HepG2 (cell line): ENCODE results near the gene MFAP4. TPM values are rescaled to one million over a fixed set of nuclear protein-coding genes. Genes with fewer than 3 reads are reported as not detected.

ENCODE experiments used
- ATAC-seq: fragments of 200-7000 bp; cut with Tn5 transposase; 3 replicates; pipeline ENCODE4 v1.9.1; 2020; ENCODE audit warnings: mild to moderate bottlenecking, moderate library complexity
- BruUV-seq: library from RNA; stranded (reverse); fragments of 400-500 nt; replicated peaks from 2 replicates; lab custom pipeline; 2021; lab: Mats Ljungman, UMichigan
- CTCF ChIA-PET: fragments of 300-600 bp; formaldehyde crosslinking; extraction: SDS; loops from one replicate; lab custom pipeline; 2021; ENCODE audit warnings: low total read pairs, inconsistent platforms, low intra/inter-chr PET ratio; lab: Yijun Ruan, JAX
- POLR2A ChIA-PET: fragments of 350-600 bp; sonication (Branson Sonifier 250); formaldehyde crosslinking; loops from one replicate; lab custom pipeline; 2020; ENCODE audit warnings: antibody characterized with exemption, inconsistent platforms; lab: Yijun Ruan, JAX
- DNase-seq: peaks from one replicate; pipeline ENCODE4 v3.0.0-alpha.2; 2015; ENCODE audit warnings: low spot score
- FAIRE-seq: peaks from 3 replicates; lab custom pipeline; 2011; peaks lifted over from hg19 to GRCh38; lab: Jason Lieb, UNC
- H2AFZ ChIP-seq: one replicate; pipeline ENCODE4 v1.6.1; 2011; ENCODE audit warnings: low read length, inconsistent platforms
- H3K27ac ChIP-seq: fragments of 300-600 bp; 3 replicates; pipeline ENCODE4 v1.8.0; 2011; ENCODE audit warnings: mixed run types, mild to moderate bottlenecking, mixed read lengths, low read length, inconsistent platforms; ENCODE audit not compliant: insufficient read depth; ENCODE audit errors: extremely low read length
- H3K27me3 ChIP-seq, 2 experiments: fragments of 200-600 bp in 1 of 2; 2 replicates in 1 of 2; 3 replicates in 1 of 2; pipeline versions ENCODE4 v1.6.0 to v1.8.0; 2011; ENCODE audit warnings: low read length in 2 of 2, mild to moderate bottlenecking in 2 of 2, moderate library complexity in 2 of 2, inconsistent platforms in 1 of 2; ENCODE audit not compliant: insufficient read depth in 2 of 2, control insufficient read depth in 1 of 2
- H3K36me3 ChIP-seq, 2 experiments: fragments of 200-600 bp in 1 of 2; replicated peaks in 1 of 2; 2 replicates in 1 of 2; 3 replicates in 1 of 2; pipeline versions ENCODE4 v1.5.1 to v1.8.0; 2011; ENCODE audit warnings: low read length in 2 of 2, inconsistent platforms in 1 of 2; ENCODE audit not compliant: insufficient read depth in 2 of 2, control insufficient read depth in 1 of 2
- H3K4me1 ChIP-seq: 2 replicates; pipeline ENCODE4 v1.5.1; 2012; ENCODE audit warnings: low read length, inconsistent platforms; ENCODE audit not compliant: insufficient read depth
- H3K4me2 ChIP-seq: 2 replicates; pipeline ENCODE4 v1.6.0; 2011; ENCODE audit warnings: low read depth, low read length, inconsistent platforms
- H3K4me3 ChIP-seq, 3 experiments: fragments of 200-600 bp in 1 of 3; sonication (generic), shearing (Covaris generic) in 1 of 3; replicated peaks in 1 of 3; 2 replicates each; pipeline ENCODE4 v1.5.1; 2011 to 2016; ENCODE audit warnings: low read length in 3 of 3, inconsistent platforms in 2 of 3, low read depth in 2 of 3, mild to moderate bottlenecking in 2 of 3, control low read depth in 1 of 3, mixed read lengths in 1 of 3; ENCODE audit not compliant: insufficient read depth in 1 of 3
- H3K79me2 ChIP-seq: one replicate; pipeline ENCODE4 v1.6.1; 2011; ENCODE audit warnings: low read length, inconsistent platforms; ENCODE audit not compliant: insufficient read depth
- H3K9ac ChIP-seq: 2 replicates; pipeline ENCODE4 v1.6.0; 2011; ENCODE audit warnings: mild to moderate bottlenecking, low read depth, low read length, inconsistent platforms; ENCODE audit not compliant: insufficient read depth
- H3K9me3 ChIP-seq: 2 replicates; pipeline ENCODE4 v1.5.1; 2012; ENCODE audit warnings: mild to moderate bottlenecking, low read length
- H4K20me1 ChIP-seq: 2 replicates; pipeline ENCODE4 v1.6.0; 2011; ENCODE audit warnings: inconsistent platforms, mild to moderate bottlenecking, low read length, moderate library complexity; ENCODE audit not compliant: insufficient read depth
- GATA4 ChIP-seq: sonication (generic); IDR thresholded peaks from 2 replicates; pipeline ENCODE4 v1.6.1; 2016; ENCODE audit warnings: antibody characterized with exemption, low read depth, borderline replicate concordance
- NFE2L1 ChIP-seq: sonication (generic); formaldehyde crosslinking; IDR thresholded peaks from 2 replicates; pipeline ENCODE4 v1.4.0; 2020; ENCODE audit warnings: missing genetic modification reagents, mild to moderate bottlenecking, borderline replicate concordance
- NFRKB ChIP-seq: fragments of 450-650 bp; IDR thresholded peaks from 2 replicates; pipeline ENCODE4 v1.6.1; 2017
- ONECUT2 ChIP-seq: sonication (generic); formaldehyde crosslinking; IDR thresholded peaks from 2 replicates; pipeline ENCODE4 v1.4.0; 2020; ENCODE audit warnings: missing genetic modification reagents
- RFXANK ChIP-seq: IDR thresholded peaks from 2 replicates; pipeline ENCODE4 v1.6.1; 2016
- SMC3 ChIP-seq: IDR thresholded peaks from 2 replicates; pipeline ENCODE4 v1.6.1; 2011; ENCODE audit warnings: low read length, improper control_type of control experiment
- SMYD3 ChIP-seq: sonication (generic); formaldehyde crosslinking; IDR thresholded peaks from 2 replicates; pipeline ENCODE4 v1.8.1; 2023; ENCODE audit warnings: mild to moderate bottlenecking, missing genetic modification reagents
- ZFP82 ChIP-seq: sonication (generic); formaldehyde crosslinking; IDR thresholded peaks from 2 replicates; pipeline ENCODE4 v1.5.1; 2020; ENCODE audit warnings: mild to moderate bottlenecking, missing genetic modification reagents, borderline replicate concordance
- ZNF703 ChIP-seq: sonication (generic); formaldehyde crosslinking; IDR thresholded peaks from 2 replicates; pipeline ENCODE4 v1.5.1; 2020; ENCODE audit warnings: missing genetic modification reagents, mild to moderate bottlenecking, moderate library complexity, borderline replicate concordance
- WGBS: methylation state at CpG from one replicate; pipeline ENCODE4 v1.1.6; 2017; ENCODE audit warnings: low lambda C conversion rate; 5-methylcytosine and 5-hydroxymethylcytosine counted together
- in situ Hi-C: cut with HindIII; loops from 2 replicates; pipeline ENCODE4 v1.10.0; 2017; ENCODE audit warnings: low pct_unique_long_range_greater_than_20kb; ENCODE audit not compliant: extremely low pct_ligation_motif_present
- intact Hi-C: fragments of 100-400 bp; cut with micrococcal nuclease; formaldehyde crosslinking; loops from one replicate; pipeline ENCODE4 v1.10.0; 2022; ENCODE audit not compliant: unreplicated experiment
- polyA plus RNA-seq, 8 experiments: library from polyadenylated mRNA; depleted of rRNA in 3 of 8; stranded (reverse) in 7 of 8; unstranded in 1 of 8; fragments of >200 nt; fragmentation: Illumina TruSeq in 4 of 8; extraction: Trizol in 4 of 8; gene quantifications; 2 replicates each; pipeline versions ENCODE4 v1.2.1 to v1.2.3, GENCODE V29; 2011 to 2016; ENCODE audit warnings: low read depth in 4 of 8, missing spikeins in 1 of 8, mixed read lengths in 1 of 8; ENCODE audit not compliant: insufficient read depth in 1 of 8
- total RNA-seq, 5 experiments: library from RNA; depleted of rRNA; stranded (reverse); fragments of >200 nt; fragmentation: Illumina TruSeq; extraction: Trizol; gene quantifications; 2 replicates each; pipeline ENCODE4 v1.2.3, GENCODE V29; 2016; ENCODE audit warnings: low read depth in 1 of 5
- TF ChIP-seq, protein P1 (sequence below): sonication (generic); formaldehyde crosslinking; IDR thresholded peaks from 2 replicates; pipeline ENCODE4 v1.5.0; 2020; ENCODE audit warnings: mild to moderate bottlenecking, missing genetic modification reagents
- TF ChIP-seq, protein P2 (sequence below): fragments of 450-650 bp; IDR thresholded peaks from 2 replicates; pipeline ENCODE4 v1.6.1; 2017
- TF ChIP-seq, protein P3 (sequence below): sonication (generic); formaldehyde crosslinking; IDR thresholded peaks from 2 replicates; pipeline ENCODE4 v1.4.0; 2020; ENCODE audit warnings: missing genetic modification reagents, borderline replicate concordance
- TF ChIP-seq, protein P4 (sequence below): sonication (generic); formaldehyde crosslinking; IDR thresholded peaks from 2 replicates; pipeline ENCODE4 v1.5.1; 2020; ENCODE audit warnings: mild to moderate bottlenecking, missing genetic modification reagents

The MFAP4 gene
- total and polyA plus RNA-seq, 2 of the 13 experiments (the other 11 are each of a cell fraction or from before 2014, with no cell fraction given): 0.08 TPM; not detected in 1

DNA sequence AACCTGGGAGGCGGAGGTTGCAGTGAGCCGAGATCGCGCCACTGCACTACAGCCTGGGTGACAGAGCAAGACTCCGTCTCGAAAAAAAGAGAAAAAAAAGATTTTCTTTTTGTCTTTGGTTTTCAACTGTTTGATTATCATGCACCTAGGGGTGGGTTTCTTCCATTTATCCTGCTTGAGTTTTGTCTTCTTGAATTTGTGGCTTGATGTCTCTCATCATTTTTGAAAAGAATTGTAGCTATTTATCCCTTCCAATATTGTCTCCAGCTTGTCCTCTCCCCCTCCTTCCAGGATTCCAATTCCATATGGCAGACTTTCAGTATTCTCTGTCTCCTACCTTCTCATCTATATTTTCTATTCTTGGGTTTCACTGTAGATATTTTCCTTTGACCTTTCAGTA, 32.2 kb downstream of the MFAP4 start:
- TF ChIP-seq ZNF703 (no peak), ONECUT2 (CRISPR knock-in tag) (no peak), ZFP82 (CRISPR knock-in tag) (no peak), NFE2L1 (CRISPR knock-in tag) (no peak), RFXANK (CRISPR knock-in tag) (no peak), NFRKB (no peak), SMYD3 (CRISPR knock-in tag) (no peak), SMC3 (no peak), GATA4 (no peak)
- TF ChIP-seq, protein P1, sequence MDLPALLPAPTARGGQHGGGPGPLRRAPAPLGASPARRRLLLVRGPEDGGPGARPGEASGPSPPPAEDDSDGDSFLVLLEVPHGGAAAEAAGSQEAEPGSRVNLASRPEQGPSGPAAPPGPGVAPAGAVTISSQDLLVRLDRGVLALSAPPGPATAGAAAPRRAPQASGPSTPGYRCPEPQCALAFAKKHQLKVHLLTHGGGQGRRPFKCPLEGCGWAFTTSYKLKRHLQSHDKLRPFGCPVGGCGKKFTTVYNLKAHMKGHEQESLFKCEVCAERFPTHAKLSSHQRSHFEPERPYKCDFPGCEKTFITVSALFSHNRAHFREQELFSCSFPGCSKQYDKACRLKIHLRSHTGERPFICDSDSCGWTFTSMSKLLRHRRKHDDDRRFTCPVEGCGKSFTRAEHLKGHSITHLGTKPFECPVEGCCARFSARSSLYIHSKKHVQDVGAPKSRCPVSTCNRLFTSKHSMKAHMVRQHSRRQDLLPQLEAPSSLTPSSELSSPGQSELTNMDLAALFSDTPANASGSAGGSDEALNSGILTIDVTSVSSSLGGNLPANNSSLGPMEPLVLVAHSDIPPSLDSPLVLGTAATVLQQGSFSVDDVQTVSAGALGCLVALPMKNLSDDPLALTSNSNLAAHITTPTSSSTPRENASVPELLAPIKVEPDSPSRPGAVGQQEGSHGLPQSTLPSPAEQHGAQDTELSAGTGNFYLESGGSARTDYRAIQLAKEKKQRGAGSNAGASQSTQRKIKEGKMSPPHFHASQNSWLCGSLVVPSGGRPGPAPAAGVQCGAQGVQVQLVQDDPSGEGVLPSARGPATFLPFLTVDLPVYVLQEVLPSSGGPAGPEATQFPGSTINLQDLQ (CRISPR knock-in tag): no peak
- TF ChIP-seq, protein P2, sequence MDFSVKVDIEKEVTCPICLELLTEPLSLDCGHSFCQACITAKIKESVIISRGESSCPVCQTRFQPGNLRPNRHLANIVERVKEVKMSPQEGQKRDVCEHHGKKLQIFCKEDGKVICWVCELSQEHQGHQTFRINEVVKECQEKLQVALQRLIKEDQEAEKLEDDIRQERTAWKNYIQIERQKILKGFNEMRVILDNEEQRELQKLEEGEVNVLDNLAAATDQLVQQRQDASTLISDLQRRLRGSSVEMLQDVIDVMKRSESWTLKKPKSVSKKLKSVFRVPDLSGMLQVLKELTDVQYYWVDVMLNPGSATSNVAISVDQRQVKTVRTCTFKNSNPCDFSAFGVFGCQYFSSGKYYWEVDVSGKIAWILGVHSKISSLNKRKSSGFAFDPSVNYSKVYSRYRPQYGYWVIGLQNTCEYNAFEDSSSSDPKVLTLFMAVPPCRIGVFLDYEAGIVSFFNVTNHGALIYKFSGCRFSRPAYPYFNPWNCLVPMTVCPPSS: no peak
- TF ChIP-seq, protein P3, sequence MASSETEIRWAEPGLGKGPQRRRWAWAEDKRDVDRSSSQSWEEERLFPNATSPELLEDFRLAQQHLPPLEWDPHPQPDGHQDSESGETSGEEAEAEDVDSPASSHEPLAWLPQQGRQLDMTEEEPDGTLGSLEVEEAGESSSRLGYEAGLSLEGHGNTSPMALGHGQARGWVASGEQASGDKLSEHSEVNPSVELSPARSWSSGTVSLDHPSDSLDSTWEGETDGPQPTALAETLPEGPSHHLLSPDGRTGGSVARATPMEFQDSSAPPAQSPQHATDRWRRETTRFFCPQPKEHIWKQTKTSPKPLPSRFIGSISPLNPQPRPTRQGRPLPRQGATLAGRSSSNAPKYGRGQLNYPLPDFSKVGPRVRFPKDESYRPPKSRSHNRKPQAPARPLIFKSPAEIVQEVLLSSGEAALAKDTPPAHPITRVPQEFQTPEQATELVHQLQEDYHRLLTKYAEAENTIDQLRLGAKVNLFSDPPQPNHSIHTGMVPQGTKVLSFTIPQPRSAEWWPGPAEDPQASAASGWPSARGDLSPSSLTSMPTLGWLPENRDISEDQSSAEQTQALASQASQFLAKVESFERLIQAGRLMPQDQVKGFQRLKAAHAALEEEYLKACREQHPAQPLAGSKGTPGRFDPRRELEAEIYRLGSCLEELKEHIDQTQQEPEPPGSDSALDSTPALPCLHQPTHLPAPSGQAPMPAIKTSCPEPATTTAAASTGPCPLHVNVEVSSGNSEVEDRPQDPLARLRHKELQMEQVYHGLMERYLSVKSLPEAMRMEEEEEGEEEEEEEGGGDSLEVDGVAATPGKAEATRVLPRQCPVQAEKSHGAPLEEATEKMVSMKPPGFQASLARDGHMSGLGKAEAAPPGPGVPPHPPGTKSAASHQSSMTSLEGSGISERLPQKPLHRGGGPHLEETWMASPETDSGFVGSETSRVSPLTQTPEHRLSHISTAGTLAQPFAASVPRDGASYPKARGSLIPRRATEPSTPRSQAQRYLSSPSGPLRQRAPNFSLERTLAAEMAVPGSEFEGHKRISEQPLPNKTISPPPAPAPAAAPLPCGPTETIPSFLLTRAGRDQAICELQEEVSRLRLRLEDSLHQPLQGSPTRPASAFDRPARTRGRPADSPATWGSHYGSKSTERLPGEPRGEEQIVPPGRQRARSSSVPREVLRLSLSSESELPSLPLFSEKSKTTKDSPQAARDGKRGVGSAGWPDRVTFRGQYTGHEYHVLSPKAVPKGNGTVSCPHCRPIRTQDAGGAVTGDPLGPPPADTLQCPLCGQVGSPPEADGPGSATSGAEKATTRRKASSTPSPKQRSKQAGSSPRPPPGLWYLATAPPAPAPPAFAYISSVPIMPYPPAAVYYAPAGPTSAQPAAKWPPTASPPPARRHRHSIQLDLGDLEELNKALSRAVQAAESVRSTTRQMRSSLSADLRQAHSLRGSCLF (CRISPR knock-in tag): no peak
- TF ChIP-seq, protein P4, sequence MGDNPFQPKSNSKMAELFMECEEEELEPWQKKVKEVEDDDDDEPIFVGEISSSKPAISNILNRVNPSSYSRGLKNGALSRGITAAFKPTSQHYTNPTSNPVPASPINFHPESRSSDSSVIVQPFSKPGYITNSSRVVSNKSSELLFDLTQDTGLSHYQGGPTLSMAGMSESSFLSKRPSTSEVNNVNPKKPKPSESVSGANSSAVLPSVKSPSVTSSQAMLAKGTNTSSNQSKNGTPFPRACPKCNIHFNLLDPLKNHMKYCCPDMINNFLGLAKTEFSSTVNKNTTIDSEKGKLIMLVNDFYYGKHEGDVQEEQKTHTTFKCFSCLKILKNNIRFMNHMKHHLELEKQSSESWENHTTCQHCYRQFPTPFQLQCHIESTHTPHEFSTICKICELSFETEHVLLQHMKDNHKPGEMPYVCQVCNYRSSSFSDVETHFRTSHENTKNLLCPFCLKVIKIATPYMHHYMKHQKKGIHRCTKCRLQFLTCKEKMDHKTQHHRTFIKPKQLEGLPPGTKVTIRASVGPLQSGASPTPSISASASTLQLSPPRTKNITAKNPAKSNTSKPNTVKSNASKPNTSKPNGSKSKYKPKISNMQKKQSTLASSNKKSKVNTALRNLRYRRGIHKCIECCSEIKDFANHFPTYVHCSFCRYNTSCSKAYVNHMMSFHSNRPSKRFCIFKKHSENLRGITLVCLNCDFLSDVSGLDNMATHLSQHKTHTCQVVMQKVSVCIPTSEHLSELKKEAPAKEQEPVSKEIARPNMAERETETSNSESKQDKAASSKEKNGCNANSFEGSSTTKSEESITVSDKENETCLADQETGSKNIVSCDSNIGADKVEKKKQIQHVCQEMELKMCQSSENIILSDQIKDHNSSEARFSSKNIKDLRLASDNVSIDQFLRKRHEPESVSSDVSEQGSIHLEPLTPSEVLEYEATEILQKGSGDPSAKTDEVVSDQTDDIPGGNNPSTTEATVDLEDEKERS: no peak
- H4K20me1 ChIP-seq: no peaks in the 10 kb centered on the region
- no peak overlapping the region for H3K4me3 ChIP-seq
- ChIA-PET POLR2A (interaction anchor here (0.8 to 1.8 kb wide), 3 partner anchors 9 to 23 kb away, joined by 3 to 5 read pairs (median 4); partner anchors contain the start of gene MAPK7), CTCF (no interaction called here)
- ATAC-seq (no peak), DNase-seq (no peak), FAIRE-seq (no peak)
- no peaks in the 10 kb centered on the region for H3K79me2 ChIP-seq
- H2AFZ ChIP-seq: no peak overlapping the region
- H3K9ac ChIP-seq: no peak overlapping the region
- intact Hi-C loops (no loop called here), in situ Hi-C loops (no loop called here)
- no peak overlapping the region for H3K27ac ChIP-seq
- no TSS peak for BruUV-seq
- H3K4me1 ChIP-seq: no peaks in the 10 kb centered on the region
- H3K4me2 ChIP-seq: no peak overlapping the region
- 94% methylated on average over 6 of the region's 6 CpGs for WGBS
- peaks cover 9 to 16% of the 10 kb centered on the region in 2 experiments; a peak in 4 of 5 replicates for H3K36me3 ChIP-seq
- no peaks in the 10 kb centered on the region for H3K9me3 ChIP-seq
- no peaks in the 10 kb centered on the region for H3K27me3 ChIP-seq
